ENCODE results near the gene TRIP12.
"Not testable (repeated sequence)": the region's sequence is repeated elsewhere in the genome, so short reads cannot be mapped to it uniquely, and the experiment has no call there.

TRIP12 gene

GRCh38 chr2:229920011-229920641 lies 1.7 kb downstream of the TRIP12 start:
- peak; percentile 26 for DNase-seq (ENCODE audit: low read depth)

GRCh38 chr2:229917793-229918192 lies 4.0 kb downstream of the TRIP12 start:
- DNase-seq (ENCODE audit: low read depth), result no peak

GRCh38 chr2:229914171-229914570 lies 7.6 kb downstream of the TRIP12 start:
- DNase-seq (ENCODE audit: low read depth), result no peak

- DNase-seq (ENCODE audit: low read depth), result peak; percentile 20
These were observed 10.9 kb downstream of the TRIP12 start for GRCh38 chr2:229910832-229911412.

GRCh38 chr2:229910147-229910831 lies 11.5 kb downstream of the TRIP12 start:
- no peak for DNase-seq (ENCODE audit: low read depth)

- peak; percentile 45 for DNase-seq (ENCODE audit: low read depth)
These were observed 12.7 kb downstream of the TRIP12 start for GRCh38 chr2:229909090-229909489.

GRCh38 chr2:229905601-229906000 lies 16.2 kb downstream of the TRIP12 start:
- no peak for DNase-seq (ENCODE audit: low read depth)

- no peak for DNase-seq (ENCODE audit: low read depth)
These were observed 18.8 kb downstream of the TRIP12 start for GRCh38 chr2:229903037-229903436.

- peak; percentile 82 for DNase-seq (ENCODE audit: low read depth)
These were observed 20.0 kb downstream of the TRIP12 start for GRCh38 chr2:229901819-229902218.

- DNase-seq (ENCODE audit: low read depth), result not testable (repeated sequence)
These were observed 21.3 kb downstream of the TRIP12 start for GRCh38 chr2:229900514-229900913.

GRCh38 chr2:229900012-229900411 lies 21.8 kb downstream of the TRIP12 start:
- DNase-seq (ENCODE audit: low read depth), result no peak

- DNase-seq (ENCODE audit: low read depth), result no peak
These were observed 22.2 kb downstream of the TRIP12 start for GRCh38 chr2:229899604-229900003.

GRCh38 chr2:229896857-229897256 lies 25.0 kb downstream of the TRIP12 start:
- no peak for DNase-seq (ENCODE audit: low read depth)

- no peak for DNase-seq (ENCODE audit: low read depth)
These were observed 32.8 kb downstream of the TRIP12 start for GRCh38 chr2:229889023-229889422.

- no peak for DNase-seq (ENCODE audit: low read depth)
These were observed 33.8 kb downstream of the TRIP12 start for GRCh38 chr2:229888031-229888430.

GRCh38 chr2:229887441-229887840 lies 34.4 kb downstream of the TRIP12 start:
- no peak for DNase-seq (ENCODE audit: low read depth)

- DNase-seq (ENCODE audit: low read depth), result no peak
These were observed 36.8 kb downstream of the TRIP12 start for GRCh38 chr2:229884775-229885699.

- DNase-seq (ENCODE audit: low read depth), result no peak
These were observed 39.2 kb downstream of the TRIP12 start for GRCh38 chr2:229882583-229882982.

GRCh38 chr2:229880892-229881586 lies 40.8 kb downstream of the TRIP12 start:
- DNase-seq (ENCODE audit: low read depth), result no peak

- no peak for DNase-seq (ENCODE audit: low read depth)
These were observed 42.4 kb downstream of the TRIP12 start for GRCh38 chr2:229879191-229879950.

- no peak for DNase-seq (ENCODE audit: low read depth)
These were observed 46.3 kb downstream of the TRIP12 start for GRCh38 chr2:229875549-229875948.
